ENCODE results near the gene NCBP3. TPM values are rescaled to one million over a fixed set of nuclear protein-coding genes. Genes with fewer than 3 reads are reported as not detected.

Gene NCBP3
- total RNA-seq, 1 experiment from 2014 or later, result 32.8 TPM

- BruUV-seq (replicated peaks), result no TSS peak
- Histone ChIP-seq H3K36me3 (ENCODE audit: control insufficient read depth, insufficient read depth, low read length) (no peaks in the 10 kb centered on the region), H3K4me1 (no peaks in the 10 kb centered on the region), H3K9me3 (no peaks in the 10 kb centered on the region), H3K4me3 (ENCODE audit: low read depth, low read length) (no peak overlapping the region), H3K27me3 (replicated peaks; ENCODE audit: control insufficient read depth, insufficient read depth, low read length) (no peaks in the 10 kb centered on the region)
- no peaks in the 10 kb centered on the region for H3K9me3 Mint-ChIP-seq (ENCODE audit: unreplicated experiment)
- H3K36me3 Mint-ChIP-seq (ENCODE audit: insufficient read depth, unreplicated experiment), result peaks cover 51% of the 10 kb centered on the region
- no peak overlapping the region for H3K27ac Mint-ChIP-seq (ENCODE audit: unreplicated experiment)
- no peaks in the 10 kb centered on the region for H3K27me3 Mint-ChIP-seq (ENCODE audit: insufficient read depth, unreplicated experiment)
- POLR2A ChIA-PET, result no interaction called here
- H3K4me1 Mint-ChIP-seq (ENCODE audit: low read depth, unreplicated experiment), result no peaks in the 10 kb centered on the region
- TF ChIP-seq CTCF (IDR thresholded peaks at IDR 0.05; ENCODE audit: insufficient read depth in 1 of 2, low read depth in 1 of 2, low read length in 1 of 2, severe bottlenecking in 1 of 2, unreplicated experiment in 1 of 2), result no peak
- CTCF ChIA-PET, result no interaction called here
- DNase-seq, result no peak
- intact Hi-C loops (cut with micrococcal nuclease; ENCODE audit: unreplicated experiment), result no loop called here
- no peak overlapping the region for H3K4me3 Mint-ChIP-seq (ENCODE audit: unreplicated experiment)
These were observed 24.9 kb downstream of the NCBP3 start for GRCh38 chr17:3821101-3821500.

DNA sequence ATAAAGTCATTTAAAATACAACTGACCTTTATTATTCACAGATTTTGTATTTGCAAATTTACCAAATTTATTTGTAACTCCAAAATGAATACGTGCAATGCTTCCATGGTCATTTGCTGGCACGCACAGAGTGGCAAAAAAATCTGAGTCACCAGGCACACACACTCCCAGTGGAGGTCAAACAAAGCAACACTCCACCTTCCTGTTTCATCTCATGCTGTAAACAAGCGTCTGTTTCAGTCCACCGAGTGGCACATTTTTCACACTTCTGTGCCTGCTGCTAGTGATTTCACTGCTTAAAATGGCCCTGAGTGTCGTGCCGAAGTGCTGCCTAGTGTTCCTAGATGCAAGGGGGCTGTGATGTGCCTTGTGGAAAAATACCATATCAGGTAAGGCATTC lies 27.3 kb downstream of the NCBP3 start:
- no peak for TF ChIP-seq CTCF (IDR thresholded peaks at IDR 0.05; ENCODE audit: insufficient read depth in 1 of 2, low read depth in 1 of 2, low read length in 1 of 2, severe bottlenecking in 1 of 2, unreplicated experiment in 1 of 2)
- no peaks in the 10 kb centered on the region for H3K4me1 Mint-ChIP-seq (ENCODE audit: low read depth, unreplicated experiment)
- no peaks in the 10 kb centered on the region for H3K9me3 Mint-ChIP-seq (ENCODE audit: unreplicated experiment)
- CTCF ChIA-PET, result no interaction called here
- no peak for DNase-seq
- H3K27me3 Mint-ChIP-seq (ENCODE audit: insufficient read depth, unreplicated experiment), result no peaks in the 10 kb centered on the region
- H3K4me3 Mint-ChIP-seq (ENCODE audit: unreplicated experiment), result no peak overlapping the region
- intact Hi-C loops (cut with micrococcal nuclease; ENCODE audit: unreplicated experiment), result no loop called here
- BruUV-seq (replicated peaks), result no TSS peak
- POLR2A ChIA-PET, result no interaction called here
- H3K36me3 Mint-ChIP-seq (ENCODE audit: insufficient read depth, unreplicated experiment), result peaks cover 46% of the 10 kb centered on the region
- Histone ChIP-seq H3K27me3 (replicated peaks; ENCODE audit: control insufficient read depth, insufficient read depth, low read length) (no peaks in the 10 kb centered on the region), H3K4me1 (no peaks in the 10 kb centered on the region), H3K9me3 (no peaks in the 10 kb centered on the region), H3K36me3 (ENCODE audit: control insufficient read depth, insufficient read depth, low read length) (no peaks in the 10 kb centered on the region), H3K4me3 (ENCODE audit: low read depth, low read length) (no peak overlapping the region)
- H3K27ac Mint-ChIP-seq (ENCODE audit: unreplicated experiment), result no peak overlapping the region

GRCh38 chr17:3817851-3818605 lies 28.0 kb downstream of the NCBP3 start:
- ChIA-PET POLR2A (no interaction called here), CTCF (no interaction called here)
- H3K36me3 ChIP-seq (ENCODE audit: control insufficient read depth, insufficient read depth, low read length), result no peaks in the 10 kb centered on the region
- Mint-ChIP-seq H3K36me3 (ENCODE audit: insufficient read depth, unreplicated experiment) (peaks cover 42% of the 10 kb centered on the region), H3K27me3 (ENCODE audit: insufficient read depth, unreplicated experiment) (no peaks in the 10 kb centered on the region), H3K4me3 (ENCODE audit: unreplicated experiment) (no peak overlapping the region), H3K27ac (ENCODE audit: unreplicated experiment) (no peak overlapping the region), H3K9me3 (ENCODE audit: unreplicated experiment) (no peaks in the 10 kb centered on the region), H3K4me1 (ENCODE audit: low read depth, unreplicated experiment) (no peaks in the 10 kb centered on the region)
- TF ChIP-seq CTCF (IDR thresholded peaks at IDR 0.05; ENCODE audit: insufficient read depth in 1 of 2, low read depth in 1 of 2, low read length in 1 of 2, severe bottlenecking in 1 of 2, unreplicated experiment in 1 of 2), result no peak
- no peaks in the 10 kb centered on the region for H3K4me1 ChIP-seq
- intact Hi-C loops (cut with micrococcal nuclease; ENCODE audit: unreplicated experiment), result no loop called here
- BruUV-seq (replicated peaks), result no TSS peak
- no peak for DNase-seq
- H3K4me3 ChIP-seq (ENCODE audit: low read depth, low read length), result no peak overlapping the region
- H3K27me3 ChIP-seq (replicated peaks; ENCODE audit: control insufficient read depth, insufficient read depth, low read length), result no peaks in the 10 kb centered on the region
- no peaks in the 10 kb centered on the region for H3K9me3 ChIP-seq

All from Caco-2 (cell line).